ENCODE data around the gene SCAP.
"Not testable (repeated sequence)": the region's sequence is repeated elsewhere in the genome, so short reads cannot be mapped to it uniquely, and the experiment has no call there.

Gene SCAP

GRCh38 chr3:47480267-47480666 is 4.5 kb upstream of the SCAP start:
- DNase-seq, result not testable (repeated sequence)

- no peak for DNase-seq
Measured at GRCh38 chr3:47479826-47480160, 4.1 kb upstream of the SCAP start.

GRCh38 chr3:47478022-47478421 is 2.3 kb upstream of the SCAP start:
- no peak for DNase-seq

GRCh38 chr3:47476644-47477199 is 981 bp upstream of the SCAP start:
- DNase-seq, result no peak

GRCh38 chr3:47476330-47476626 is 537 bp upstream of the SCAP start:
- no peak for DNase-seq

GRCh38 chr3:47475029-47475569 is 642 bp downstream of the SCAP start:
- peak in 1 of 2 experiments; percentile 47 for DNase-seq

- DNase-seq, result no peak
Measured at GRCh38 chr3:47473391-47473790, 2.4 kb downstream of the SCAP start.

GRCh38 chr3:47469616-47470015 is 6.1 kb downstream of the SCAP start:
- no peak for DNase-seq

GRCh38 chr3:47468315-47468714 is 7.4 kb downstream of the SCAP start:
- DNase-seq, result not testable (repeated sequence)

GRCh38 chr3:47464588-47464987 is 11.2 kb downstream of the SCAP start:
- DNase-seq, result no peak

- DNase-seq, result not testable (repeated sequence)
Measured at GRCh38 chr3:47459534-47460085, 16.1 kb downstream of the SCAP start.

- DNase-seq, result no peak
Measured at GRCh38 chr3:47456984-47457383, 18.8 kb downstream of the SCAP start.

GRCh38 chr3:47455806-47456452 is 19.8 kb downstream of the SCAP start:
- no peak for DNase-seq

GRCh38 chr3:47452453-47453215 is 23.1 kb downstream of the SCAP start:
- DNase-seq, result no peak

- DNase-seq, result no peak
Measured at GRCh38 chr3:47444103-47444502, 31.6 kb downstream of the SCAP start.

GRCh38 chr3:47443611-47443995 is 32.1 kb downstream of the SCAP start:
- DNase-seq, result no peak

- no peak for DNase-seq
Measured at GRCh38 chr3:47441796-47442551, 33.8 kb downstream of the SCAP start.

GRCh38 chr3:47440131-47440530 is 35.6 kb downstream of the SCAP start:
- no peak for DNase-seq

- DNase-seq, result no peak
Measured at GRCh38 chr3:47436180-47436579, 39.6 kb downstream of the SCAP start.

GRCh38 chr3:47434849-47435248 is 40.9 kb downstream of the SCAP start:
- no peak for DNase-seq

GRCh38 chr3:47433796-47434195 is 41.9 kb downstream of the SCAP start:
- peak in 1 of 2 experiments; percentile 18 for DNase-seq

GRCh38 chr3:47432673-47433072 is 43.1 kb downstream of the SCAP start:
- DNase-seq, result no peak

- DNase-seq, result no peak
Measured at GRCh38 chr3:47431225-47431624, 44.5 kb downstream of the SCAP start.
